VCaP (cell line): ENCODE measurements around the gene PSMB5.

ENCODE experiments used
- H3K27ac ChIP-seq: fragments of 450-650 bp; 2 replicates; pipeline ENCODE4 v1.5.1; 2017
- CTCF ChIP-seq: fragments of 450-650 bp; conservative IDR thresholded peaks from 2 replicates; pipeline ENCODE4 v1.5.1; 2017; ENCODE audit warnings: mild to moderate bottlenecking, moderate library complexity

The PSMB5 gene

GRCh38 chr14:23047034-23047634, 12.4 kb upstream of the PSMB5 start:
- no peak for TF ChIP-seq CTCF
- no peak overlapping the region for H3K27ac ChIP-seq

- TF ChIP-seq CTCF = no peak
- H3K27ac ChIP-seq = no peak overlapping the region
Observed at GRCh38 chr14:23045419-23046357, 11.0 kb upstream of the PSMB5 start.

GRCh38 chr14:23044840-23045239, 10.1 kb upstream of the PSMB5 start:
- H3K27ac ChIP-seq = no peak overlapping the region
- TF ChIP-seq CTCF = no peak

- no peak overlapping the region for H3K27ac ChIP-seq
- TF ChIP-seq CTCF = no peak
Observed at GRCh38 chr14:23043754-23044153, 9.1 kb upstream of the PSMB5 start.

GRCh38 chr14:23043145-23043544, 8.4 kb upstream of the PSMB5 start:
- H3K27ac ChIP-seq = no peak overlapping the region

GRCh38 chr14:23042162-23042965, 7.7 kb upstream of the PSMB5 start, which contains the start of gene PSMB11:
TSS of gene PSMB11 (plus strand) at chr14:23042212. CDS start at chr14:23042226, 14 bp downstream.
- no peak for TF ChIP-seq CTCF
- H3K27ac ChIP-seq = no peak within 1 kb of the TSS

More at GRCh38 chr14:23043145-23043544, 8.4 kb upstream of the PSMB5 start:
- no peak for TF ChIP-seq CTCF

GRCh38 chr14:23041729-23042128, 7.0 kb upstream of the PSMB5 start:
- no peak overlapping the region for H3K27ac ChIP-seq
- no peak for TF ChIP-seq CTCF
